ENCODE data around the gene CORO2B. TPM values are rescaled to one million over a fixed set of nuclear protein-coding genes. Genes with fewer than 3 reads are reported as not detected.

CORO2B gene
- total RNA-seq, 1 donor from 2014 or later: 1.0 TPM

- Histone ChIP-seq H3K27ac (no peak overlapping the region), H3K9me3 (ENCODE audit: low read depth) (no peaks in the 10 kb centered on the region), H3K36me3 (no peaks in the 10 kb centered on the region), H3K4me3 (no peak overlapping the region), H3K9ac (no peak overlapping the region), H3K79me2 (ENCODE audit: low read depth) (no peaks in the 10 kb centered on the region), H4K20me1 (ENCODE audit: low read depth) (no peaks in the 10 kb centered on the region), H2AFZ (replicated peaks) (no peak overlapping the region), H3K4me1 (peaks cover 2% of the 10 kb centered on the region), H3F3A (ENCODE audit: low read depth) (no peaks in the 10 kb centered on the region), H3K4me2 (no peak overlapping the region), H3K27me3 (no peaks in the 10 kb centered on the region)
- Mint-ChIP-seq H3K27ac (peak overlapping the region; percentile 78), H3K4me1 (peaks cover 10% of the 10 kb centered on the region), H3K4me3 (no peak overlapping the region), H3K9me3 (no peaks in the 10 kb centered on the region), H3K36me3 (no peaks in the 10 kb centered on the region), H3K27me3 (ENCODE audit: insufficient read depth, low read depth) (peaks cover 3% of the 10 kb centered on the region)
- DNase-seq (ENCODE audit: low spot score): peak; percentile 61
- peak; percentile 56 for TF ChIP-seq CTCF (IDR thresholded peaks at IDR 0.05)
- no peak for TF ChIP-seq EZH2 (IDR thresholded peaks at IDR 0.05)
Measured at GRCh38 chr15:68730471-68730919, 151.7 kb downstream of the CORO2B start.

GRCh38 chr15:68730976-68731897 is 152.4 kb downstream of the CORO2B start:
- Histone ChIP-seq H3K4me3 (no peak overlapping the region), H3K79me2 (ENCODE audit: low read depth) (no peaks in the 10 kb centered on the region), H3K9ac (no peak overlapping the region), H3K9me3 (ENCODE audit: low read depth) (no peaks in the 10 kb centered on the region), H3K36me3 (no peaks in the 10 kb centered on the region), H3F3A (ENCODE audit: low read depth) (no peaks in the 10 kb centered on the region), H2AFZ (replicated peaks) (no peak overlapping the region), H3K4me2 (no peak overlapping the region), H3K27me3 (no peaks in the 10 kb centered on the region), H4K20me1 (ENCODE audit: low read depth) (no peaks in the 10 kb centered on the region), H3K4me1 (peaks cover 2% of the 10 kb centered on the region), H3K27ac (no peak overlapping the region)
- no peak overlapping the region for H3K27ac Mint-ChIP-seq
- H3K27me3 Mint-ChIP-seq (ENCODE audit: insufficient read depth, low read depth): peaks cover 3% of the 10 kb centered on the region
- no peak overlapping the region for H3K4me3 Mint-ChIP-seq
- H3K36me3 Mint-ChIP-seq: no peaks in the 10 kb centered on the region
- TF ChIP-seq CTCF (IDR thresholded peaks at IDR 0.05): no peak
- no peak for TF ChIP-seq EZH2 (IDR thresholded peaks at IDR 0.05)
- TF ChIP-seq EZH2phosphoT487 (IDR thresholded peaks at IDR 0.05): no peak
- DNase-seq (ENCODE audit: low spot score): no peak
- H3K4me1 Mint-ChIP-seq: peaks cover 9% of the 10 kb centered on the region
- H3K9me3 Mint-ChIP-seq: no peaks in the 10 kb centered on the region

GRCh38 chr15:68732451-68732850 is 153.7 kb downstream of the CORO2B start:
- TF ChIP-seq EZH2phosphoT487 (IDR thresholded peaks at IDR 0.05) (no peak), EZH2 (IDR thresholded peaks at IDR 0.05) (no peak), CTCF (IDR thresholded peaks at IDR 0.05) (no peak)
- H3K9me3 Mint-ChIP-seq: no peaks in the 10 kb centered on the region
- no peak overlapping the region for H3K4me3 ChIP-seq
- no peak overlapping the region for H3K4me2 ChIP-seq
- H4K20me1 ChIP-seq (ENCODE audit: low read depth): no peaks in the 10 kb centered on the region
- H3K79me2 ChIP-seq (ENCODE audit: low read depth): no peaks in the 10 kb centered on the region
- peaks cover 2% of the 10 kb centered on the region for H3K4me1 ChIP-seq
- no peak overlapping the region for H2AFZ ChIP-seq (replicated peaks)
- no peak overlapping the region for H3K9ac ChIP-seq
- no peaks in the 10 kb centered on the region for H3K36me3 ChIP-seq
- no peaks in the 10 kb centered on the region for H3F3A ChIP-seq (ENCODE audit: low read depth)
- no peak overlapping the region for H3K4me3 Mint-ChIP-seq
- no peaks in the 10 kb centered on the region for H3K36me3 Mint-ChIP-seq
- H3K27ac Mint-ChIP-seq: no peak overlapping the region
- H3K27me3 ChIP-seq: no peaks in the 10 kb centered on the region
- H3K27ac ChIP-seq: no peak overlapping the region
- no peaks in the 10 kb centered on the region for H3K9me3 ChIP-seq (ENCODE audit: low read depth)
- peaks cover 9% of the 10 kb centered on the region for H3K4me1 Mint-ChIP-seq
- no peak for DNase-seq (ENCODE audit: low spot score)
- peaks cover 4% of the 10 kb centered on the region for H3K27me3 Mint-ChIP-seq (ENCODE audit: insufficient read depth, low read depth)

Measured in neural progenitor cell (in vitro differentiated cells).